GM23338 (cell line): ENCODE data around the gene ERVK3-1. TPM values are rescaled to one million over a fixed set of nuclear protein-coding genes. Genes with fewer than 3 reads are reported as not detected.

Source experiments
- ATAC-seq: fragments of 200-7000 bp; cut with Tn5 transposase; 3 replicates; pipeline ENCODE4 v1.9.1; 2020
- DNase-seq: peaks from one replicate; pipeline ENCODE4 v3.0.0-alpha.2; 2015; ENCODE audit warnings: low spot score
- H2AFZ ChIP-seq: fragments of 200-600 bp; sonication (generic); 2 replicates; pipeline ENCODE4 v1.8.0; 2016; ENCODE audit warnings: antibody characterized with exemption, mild to moderate bottlenecking, moderate library complexity
- H3F3A ChIP-seq: fragments of 200-600 bp; sonication (generic); replicated peaks from 2 replicates; pipeline ENCODE4 v1.8.0; 2017; ENCODE audit warnings: antibody characterized with exemption, mixed run types, low read depth
- H3K27ac ChIP-seq: fragments of 200-600 bp; sonication (generic); 2 replicates; pipeline ENCODE4 v1.6.1; 2016; ENCODE audit warnings: low read depth
- H3K27me3 ChIP-seq: fragments of 200-600 bp; sonication (generic); 2 replicates; pipeline ENCODE4 v1.8.0; 2016; ENCODE audit warnings: mild to moderate bottlenecking, mixed run types, moderate library complexity; ENCODE audit not compliant: insufficient read depth
- H3K36me3 ChIP-seq: fragments of 200-600 bp; sonication (generic); 2 replicates; pipeline ENCODE4 v1.8.0; 2016; ENCODE audit warnings: mild to moderate bottlenecking; ENCODE audit not compliant: insufficient read depth
- H3K4me1 ChIP-seq: fragments of 200-600 bp; sonication (generic); 2 replicates; pipeline ENCODE4 v1.8.0; 2016; ENCODE audit warnings: mild to moderate bottlenecking, moderate library complexity; ENCODE audit not compliant: insufficient read depth
- H3K4me2 ChIP-seq: fragments of 200-600 bp; sonication (generic); 2 replicates; pipeline ENCODE4 v1.7.1; 2017; ENCODE audit warnings: mixed run types
- H3K4me3 ChIP-seq: fragments of 200-600 bp; sonication (generic); 2 replicates; pipeline ENCODE4 v1.6.1; 2016; ENCODE audit warnings: mixed run types
- H3K79me2 ChIP-seq: fragments of 200-600 bp; sonication (generic); replicated peaks from 2 replicates; pipeline ENCODE4 v1.8.0; 2017; ENCODE audit warnings: mild to moderate bottlenecking; ENCODE audit not compliant: insufficient read depth
- H3K9me2 ChIP-seq: fragments of 200-600 bp; sonication (generic); 2 replicates; pipeline ENCODE4 v1.8.0; 2017; ENCODE audit not compliant: insufficient read depth
- H4K20me1 ChIP-seq: fragments of 200-600 bp; sonication (generic); replicated peaks from 2 replicates; pipeline ENCODE4 v1.8.0; 2017; ENCODE audit warnings: mild to moderate bottlenecking; ENCODE audit not compliant: insufficient read depth
- H3K27ac Mint-ChIP-seq: 2 replicates; pipeline ENCODE4 v1.8.0; 2020; ENCODE audit warnings: inconsistent platforms, mild to moderate bottlenecking, moderate library complexity, mixed read lengths
- H3K27me3 Mint-ChIP-seq: 3 replicates; pipeline ENCODE4 v1.8.0; 2022; ENCODE audit warnings: low read depth, mild to moderate bottlenecking, moderate library complexity, mixed read lengths, inconsistent platforms; ENCODE audit not compliant: insufficient read depth, poor library complexity
- H3K36me3 Mint-ChIP-seq: 3 replicates; pipeline ENCODE4 v1.8.0; 2021; ENCODE audit warnings: low read depth, mild to moderate bottlenecking, inconsistent platforms, moderate library complexity, mixed read lengths
- H3K4me1 Mint-ChIP-seq: 3 replicates; pipeline ENCODE4 v1.8.0; 2020; ENCODE audit warnings: mild to moderate bottlenecking, inconsistent platforms, mixed read lengths
- H3K4me3 Mint-ChIP-seq: 3 replicates; pipeline ENCODE4 v1.8.0; 2021; ENCODE audit warnings: moderate library complexity, mild to moderate bottlenecking, inconsistent platforms, mixed read lengths
- H3K9me3 Mint-ChIP-seq: 3 replicates; pipeline ENCODE4 v1.8.0; 2020; ENCODE audit warnings: moderate library complexity, mild to moderate bottlenecking, inconsistent platforms, mixed read lengths
- POLR2AphosphoS5 ChIP-seq: IDR thresholded peaks from 2 replicates; pipeline ENCODE4 v1.6.1; 2016; ENCODE audit warnings: antibody characterized with exemption, low read depth
- ZNF114 ChIP-seq: fragments of 250-450 bp; sonication (Bioruptor Pico); IDR thresholded peaks from 2 replicates; pipeline ENCODE4 v1.5.0; 2020; ENCODE audit warnings: mild to moderate bottlenecking, moderate library complexity
- polyA plus RNA-seq: library from polyadenylated mRNA; unstranded; fragments of >200 nt; fragmentation: Nextera tagmentation; extraction: Ambion mirVana; gene quantifications from 2 replicates; pipeline ENCODE4 v1.2.1, GENCODE V29; 2016
- total RNA-seq: library from RNA; depleted of rRNA; stranded (reverse); fragments of >200 nt; shearing (Covaris generic); gene quantifications from 2 replicates; pipeline ENCODE4 v1.2.3, GENCODE V29; 2014
- TF ChIP-seq, protein P1 (sequence below): fragments of 250-450 bp; sonication (Bioruptor Pico); IDR thresholded peaks from 2 replicates; pipeline ENCODE4 v1.5.0; 2020; ENCODE audit warnings: mild to moderate bottlenecking, moderate library complexity
- TF ChIP-seq, protein P2 (sequence below), 2 experiments: fragments of 200-600 bp in 1 of 2; sonication (generic) in 1 of 2; conservative IDR thresholded peaks; 2 replicates each; pipeline versions ENCODE4 v1.5.1 to v1.6.1; 2016 to 2017; ENCODE audit warnings: antibody characterized with exemption in 2 of 2, low read depth in 2 of 2, mild to moderate bottlenecking in 2 of 2, moderate library complexity in 1 of 2

The ERVK3-1 gene
- total and polyA plus RNA-seq, 2 experiments from 2014 or later, result 34.4 to 66.2 TPM

DNA sequence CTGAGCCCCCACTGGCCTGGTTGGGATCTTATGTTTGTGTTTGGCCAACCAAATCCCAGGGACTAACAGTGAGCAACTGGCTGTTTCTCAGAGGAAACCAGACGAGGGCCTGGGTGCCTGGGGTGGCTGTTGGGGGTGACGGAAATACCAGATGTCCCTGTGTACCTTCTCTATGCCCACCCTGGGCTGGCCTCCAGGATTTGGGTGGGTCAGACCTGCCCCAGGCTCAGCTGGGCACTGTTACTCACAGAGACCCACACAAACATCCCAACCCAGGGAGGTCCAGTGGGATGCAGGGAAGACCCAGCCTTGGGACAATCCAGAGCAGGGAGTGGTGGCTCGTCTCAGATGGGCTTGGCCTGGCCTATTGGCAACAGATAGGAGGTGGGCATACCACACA lies 30.5 kb downstream of the ERVK3-1 start (continued):
- TF ChIP-seq, protein P1, sequence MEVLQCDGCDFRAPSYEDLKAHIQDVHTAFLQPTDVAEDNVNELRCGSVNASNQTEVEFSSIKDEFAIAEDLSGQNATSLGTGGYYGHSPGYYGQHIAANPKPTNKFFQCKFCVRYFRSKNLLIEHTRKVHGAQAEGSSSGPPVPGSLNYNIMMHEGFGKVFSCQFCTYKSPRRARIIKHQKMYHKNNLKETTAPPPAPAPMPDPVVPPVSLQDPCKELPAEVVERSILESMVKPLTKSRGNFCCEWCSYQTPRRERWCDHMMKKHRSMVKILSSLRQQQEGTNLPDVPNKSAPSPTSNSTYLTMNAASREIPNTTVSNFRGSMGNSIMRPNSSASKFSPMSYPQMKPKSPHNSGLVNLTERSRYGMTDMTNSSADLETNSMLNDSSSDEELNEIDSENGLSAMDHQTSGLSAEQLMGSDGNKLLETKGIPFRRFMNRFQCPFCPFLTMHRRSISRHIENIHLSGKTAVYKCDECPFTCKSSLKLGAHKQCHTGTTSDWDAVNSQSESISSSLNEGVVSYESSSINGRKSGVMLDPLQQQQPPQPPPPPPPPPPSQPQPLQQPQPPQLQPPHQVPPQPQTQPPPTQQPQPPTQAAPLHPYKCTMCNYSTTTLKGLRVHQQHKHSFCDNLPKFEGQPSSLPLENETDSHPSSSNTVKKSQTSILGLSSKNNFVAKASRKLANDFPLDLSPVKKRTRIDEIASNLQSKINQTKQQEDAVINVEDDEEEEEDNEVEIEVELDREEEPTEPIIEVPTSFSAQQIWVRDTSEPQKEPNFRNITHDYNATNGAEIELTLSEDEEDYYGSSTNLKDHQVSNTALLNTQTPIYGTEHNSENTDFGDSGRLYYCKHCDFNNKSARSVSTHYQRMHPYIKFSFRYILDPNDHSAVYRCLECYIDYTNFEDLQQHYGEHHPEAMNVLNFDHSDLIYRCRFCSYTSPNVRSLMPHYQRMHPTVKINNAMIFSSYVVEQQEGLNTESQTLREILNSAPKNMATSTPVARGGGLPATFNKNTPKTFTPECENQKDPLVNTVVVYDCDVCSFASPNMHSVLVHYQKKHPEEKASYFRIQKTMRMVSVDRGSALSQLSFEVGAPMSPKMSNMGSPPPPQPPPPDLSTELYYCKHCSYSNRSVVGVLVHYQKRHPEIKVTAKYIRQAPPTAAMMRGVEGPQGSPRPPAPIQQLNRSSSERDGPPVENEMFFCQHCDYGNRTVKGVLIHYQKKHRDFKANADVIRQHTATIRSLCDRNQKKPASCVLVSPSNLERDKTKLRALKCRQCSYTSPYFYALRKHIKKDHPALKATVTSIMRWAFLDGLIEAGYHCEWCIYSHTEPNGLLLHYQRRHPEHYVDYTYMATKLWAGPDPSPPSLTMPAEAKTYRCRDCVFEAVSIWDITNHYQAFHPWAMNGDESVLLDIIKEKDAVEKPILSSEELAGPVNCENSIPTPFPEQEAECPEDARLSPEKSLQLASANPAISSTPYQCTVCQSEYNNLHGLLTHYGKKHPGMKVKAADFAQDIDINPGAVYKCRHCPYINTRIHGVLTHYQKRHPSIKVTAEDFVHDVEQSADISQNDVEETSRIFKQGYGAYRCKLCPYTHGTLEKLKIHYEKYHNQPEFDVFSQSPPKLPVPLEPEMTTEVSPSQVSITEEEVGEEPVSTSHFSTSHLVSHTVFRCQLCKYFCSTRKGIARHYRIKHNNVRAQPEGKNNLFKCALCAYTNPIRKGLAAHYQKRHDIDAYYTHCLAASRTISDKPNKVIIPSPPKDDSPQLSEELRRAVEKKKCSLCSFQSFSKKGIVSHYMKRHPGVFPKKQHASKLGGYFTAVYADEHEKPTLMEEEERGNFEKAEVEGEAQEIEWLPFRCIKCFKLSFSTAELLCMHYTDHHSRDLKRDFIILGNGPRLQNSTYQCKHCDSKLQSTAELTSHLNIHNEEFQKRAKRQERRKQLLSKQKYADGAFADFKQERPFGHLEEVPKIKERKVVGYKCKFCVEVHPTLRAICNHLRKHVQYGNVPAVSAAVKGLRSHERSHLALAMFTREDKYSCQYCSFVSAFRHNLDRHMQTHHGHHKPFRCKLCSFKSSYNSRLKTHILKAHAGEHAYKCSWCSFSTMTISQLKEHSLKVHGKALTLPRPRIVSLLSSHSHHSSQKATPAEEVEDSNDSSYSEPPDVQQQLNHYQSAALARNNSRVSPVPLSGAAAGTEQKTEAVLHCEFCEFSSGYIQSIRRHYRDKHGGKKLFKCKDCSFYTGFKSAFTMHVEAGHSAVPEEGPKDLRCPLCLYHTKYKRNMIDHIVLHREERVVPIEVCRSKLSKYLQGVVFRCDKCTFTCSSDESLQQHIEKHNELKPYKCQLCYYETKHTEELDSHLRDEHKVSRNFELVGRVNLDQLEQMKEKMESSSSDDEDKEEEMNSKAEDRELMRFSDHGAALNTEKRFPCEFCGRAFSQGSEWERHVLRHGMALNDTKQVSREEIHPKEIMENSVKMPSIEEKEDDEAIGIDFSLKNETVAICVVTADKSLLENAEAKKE, result no peak

DNA sequence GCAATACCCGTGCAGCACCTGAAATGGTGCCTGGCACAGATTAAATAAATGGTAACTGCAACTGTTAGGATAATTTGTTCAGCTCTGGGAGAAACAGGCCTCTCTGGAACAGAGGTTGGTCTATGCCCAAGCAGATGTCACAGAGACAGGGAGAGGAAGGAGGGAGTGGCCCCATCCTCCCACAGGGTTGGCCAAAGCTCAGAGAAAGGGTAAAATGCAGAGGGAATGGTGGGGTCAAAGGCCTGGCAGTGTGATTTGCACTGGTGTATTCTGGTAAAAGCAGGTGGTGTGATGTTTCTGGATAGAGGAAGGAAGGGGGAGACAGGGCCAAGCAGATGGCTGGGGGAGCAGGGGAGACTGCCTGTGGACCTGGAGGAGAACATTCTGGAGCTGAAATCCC lies 31.0 kb downstream of the ERVK3-1 start:
- no peak overlapping the region for H3K4me2 ChIP-seq
- Mint-ChIP-seq H3K9me3 (peaks cover 3% of the 10 kb centered on the region; the same call in 1 of the 3 replicates), H3K4me1 (no peaks in the 10 kb centered on the region; the same call in 2 of the 3 replicates), H3K27ac (no peak overlapping the region), H3K36me3 (peaks cover 28% of the 10 kb centered on the region), H3K27me3 (peaks cover 3% of the 10 kb centered on the region), H3K4me3 (no peak overlapping the region)
- H4K20me1 ChIP-seq, result peaks cover 4% of the 10 kb centered on the region; the same call in 1 of the 2 replicates
- no peaks in the 10 kb centered on the region for H3K27me3 ChIP-seq
- DNase-seq, result no peak
- H3K27ac ChIP-seq, result no peak overlapping the region
- TF ChIP-seq ZNF114 (CRISPR knock-in tag), result no peak
- TF ChIP-seq POLR2AphosphoS5, result no peak
- TF ChIP-seq, protein P2, sequence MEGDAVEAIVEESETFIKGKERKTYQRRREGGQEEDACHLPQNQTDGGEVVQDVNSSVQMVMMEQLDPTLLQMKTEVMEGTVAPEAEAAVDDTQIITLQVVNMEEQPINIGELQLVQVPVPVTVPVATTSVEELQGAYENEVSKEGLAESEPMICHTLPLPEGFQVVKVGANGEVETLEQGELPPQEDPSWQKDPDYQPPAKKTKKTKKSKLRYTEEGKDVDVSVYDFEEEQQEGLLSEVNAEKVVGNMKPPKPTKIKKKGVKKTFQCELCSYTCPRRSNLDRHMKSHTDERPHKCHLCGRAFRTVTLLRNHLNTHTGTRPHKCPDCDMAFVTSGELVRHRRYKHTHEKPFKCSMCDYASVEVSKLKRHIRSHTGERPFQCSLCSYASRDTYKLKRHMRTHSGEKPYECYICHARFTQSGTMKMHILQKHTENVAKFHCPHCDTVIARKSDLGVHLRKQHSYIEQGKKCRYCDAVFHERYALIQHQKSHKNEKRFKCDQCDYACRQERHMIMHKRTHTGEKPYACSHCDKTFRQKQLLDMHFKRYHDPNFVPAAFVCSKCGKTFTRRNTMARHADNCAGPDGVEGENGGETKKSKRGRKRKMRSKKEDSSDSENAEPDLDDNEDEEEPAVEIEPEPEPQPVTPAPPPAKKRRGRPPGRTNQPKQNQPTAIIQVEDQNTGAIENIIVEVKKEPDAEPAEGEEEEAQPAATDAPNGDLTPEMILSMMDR (conservative IDR thresholded peaks at IDR 0.05; ENCODE audit: low read depth in 2 of 2), result no peak
- H3K9me2 ChIP-seq, result no peaks in the 10 kb centered on the region
- no peaks in the 10 kb centered on the region for H3K36me3 ChIP-seq
- no peaks in the 10 kb centered on the region for H3F3A ChIP-seq
- ATAC-seq, result no peak
- H2AFZ ChIP-seq, result no peak overlapping the region
- no peaks in the 10 kb centered on the region for H3K4me1 ChIP-seq
- H3K79me2 ChIP-seq, result no peaks in the 10 kb centered on the region
- H3K4me3 ChIP-seq, result no peak overlapping the region
